A673 (cell line): ENCODE results near the gene DNAJC3. TPM values are rescaled to one million over a fixed set of nuclear protein-coding genes. Genes with fewer than 3 reads are reported as not detected.

ENCODE experiments used
- BruUV-seq: library from RNA; stranded (reverse); fragments of 400-500 nt; replicated peaks from 2 replicates; lab custom pipeline; 2021; lab: Mats Ljungman, UMichigan
- CTCF ChIA-PET: fragments of 300-600 bp; sonication (Branson Sonifier 250); formaldehyde crosslinking; loops from one replicate; lab custom pipeline; 2022; ENCODE audit warnings: antibody characterized with exemption; lab: Charles Lee
- POLR2A ChIA-PET: fragments of 300-600 bp; sonication (Branson Sonifier 250); formaldehyde crosslinking; loops from one replicate; lab custom pipeline; 2022; ENCODE audit warnings: antibody characterized with exemption; ENCODE audit not compliant: low non-redundant PET; lab: Charles Lee
- DNase-seq: peaks from one replicate; pipeline ENCODE4 v3.0.0-alpha.2; 2015; ENCODE audit warnings: low spot score
- H3K27ac ChIP-seq: fragments of 200-600 bp; sonication (generic); 2 replicates; pipeline ENCODE4 v1.5.1; 2016; ENCODE audit warnings: mixed run types, low read depth, mild to moderate bottlenecking, mixed read lengths, antibody characterized with exemption, low read length; ENCODE audit not compliant: poor library complexity, severe bottlenecking
- H3K27me3 ChIP-seq: fragments of 200-600 bp; sonication (generic); replicated peaks from 2 replicates; pipeline ENCODE4 v1.6.1; 2017; ENCODE audit warnings: mixed run types, low read depth, mild to moderate bottlenecking, mixed read lengths, antibody characterized with exemption, low read length; ENCODE audit not compliant: insufficient read depth, poor library complexity
- H3K36me3 ChIP-seq: fragments of 200-600 bp; sonication (generic); 2 replicates; pipeline ENCODE4 v1.6.1; 2016; ENCODE audit warnings: mixed run types, mild to moderate bottlenecking, mixed read lengths, antibody characterized with exemption, low read length; ENCODE audit not compliant: insufficient read depth, poor library complexity, severe bottlenecking
- H3K4me1 ChIP-seq: fragments of 200-600 bp; sonication (generic); 2 replicates; pipeline ENCODE4 v1.6.1; 2017; ENCODE audit warnings: mixed run types, mild to moderate bottlenecking, mixed read lengths, antibody characterized with exemption, low read length; ENCODE audit not compliant: insufficient read depth, poor library complexity, severe bottlenecking
- H3K4me3 ChIP-seq: fragments of 200-600 bp; sonication (generic); 2 replicates; pipeline ENCODE4 v1.5.1; 2016; ENCODE audit warnings: low read depth, mixed run types, mild to moderate bottlenecking, mixed read lengths, low read length; ENCODE audit not compliant: poor library complexity, severe bottlenecking
- H3K9me3 ChIP-seq: fragments of 200-600 bp; sonication (generic); 2 replicates; pipeline ENCODE4 v1.6.1; 2016; ENCODE audit warnings: mixed run types, low read depth, mild to moderate bottlenecking, mixed read lengths, antibody characterized with exemption, low read length; ENCODE audit not compliant: poor library complexity, severe bottlenecking
- CTCF ChIP-seq: fragments of 300-800, 200-600 bp; sonication (generic); conservative IDR thresholded peaks from 2 replicates; pipeline ENCODE4 v1.5.1; 2017; ENCODE audit warnings: low read depth, mild to moderate bottlenecking, antibody characterized with exemption, low read length, moderate library complexity, mixed read lengths
- EZH2 ChIP-seq: fragments of 200-600 bp; sonication (generic); IDR thresholded peaks from 2 replicates; pipeline ENCODE4 v1.6.1; 2017; ENCODE audit warnings: borderline replicate concordance, low read depth, mild to moderate bottlenecking, mixed read lengths, antibody characterized with exemption, low read length; ENCODE audit not compliant: poor library complexity, severe bottlenecking
- intact Hi-C: fragments of 100-400 bp; cut with micrococcal nuclease; formaldehyde crosslinking; loops from one replicate; pipeline ENCODE4 v1.10.0; 2022; ENCODE audit not compliant: unreplicated experiment
- total RNA-seq: library from RNA; stranded (reverse); gene quantifications from 2 replicates; pipeline ENCODE4 v1.2.3, GENCODE V29; 2021

The DNAJC3 gene
- total RNA-seq, 1 experiment from 2014 or later = 21.5 TPM

GRCh38 chr13:95801825-95802224 is 124.9 kb downstream of the DNAJC3 start:
- CTCF ChIA-PET = no interaction called here

GRCh38 chr13:95805921-95806320 is 129.0 kb downstream of the DNAJC3 start:
- TF ChIP-seq EZH2 = no peak
- no peak for TF ChIP-seq CTCF
- DNase-seq = no peak
- no peaks in the 10 kb centered on the region for H3K4me1 ChIP-seq
- no peaks in the 10 kb centered on the region for H3K27me3 ChIP-seq
- peaks cover 5% of the 10 kb centered on the region for H3K9me3 ChIP-seq
- POLR2A ChIA-PET = no interaction called here
- intact Hi-C loops = no loop called here
- H3K27ac ChIP-seq = no peak overlapping the region
- no TSS peak for BruUV-seq
- CTCF ChIA-PET = no interaction called here
- no peak overlapping the region for H3K4me3 ChIP-seq
- no peaks in the 10 kb centered on the region for H3K36me3 ChIP-seq

More at GRCh38 chr13:95801825-95802224, 124.9 kb downstream of the DNAJC3 start:
- Histone ChIP-seq H3K27ac (no peak overlapping the region), H3K27me3 (no peaks in the 10 kb centered on the region), H3K9me3 (peaks cover 5% of the 10 kb centered on the region), H3K4me3 (no peak overlapping the region), H3K36me3 (no peaks in the 10 kb centered on the region), H3K4me1 (no peaks in the 10 kb centered on the region)
- DNase-seq = no peak
- intact Hi-C loops = no loop called here
- no TSS peak for BruUV-seq
- POLR2A ChIA-PET = no interaction called here
- TF ChIP-seq EZH2 (no peak), CTCF (no peak)

- Histone ChIP-seq H3K4me1 (no peaks in the 10 kb centered on the region), H3K27ac (no peak overlapping the region), H3K27me3 (no peaks in the 10 kb centered on the region), H3K9me3 (peaks cover 5% of the 10 kb centered on the region), H3K36me3 (no peaks in the 10 kb centered on the region), H3K4me3 (no peak overlapping the region)
- TF ChIP-seq EZH2 (no peak), CTCF (no peak)
- intact Hi-C loops = no loop called here
- no peak for DNase-seq
- ChIA-PET CTCF (no interaction called here), POLR2A (no interaction called here)
- BruUV-seq = no TSS peak
Measured at GRCh38 chr13:95809429-95809828, 132.5 kb downstream of the DNAJC3 start.
